H1 (cell line): ENCODE data around the gene ZNF263. TPM values are rescaled to one million over a fixed set of nuclear protein-coding genes. Genes with fewer than 3 reads are reported as not detected.

Experiments
- CTCF ChIA-PET: fragments of 300-600 bp; sonication (Branson Sonifier 250); formaldehyde crosslinking; loops from one replicate; lab custom pipeline; 2021; ENCODE audit not compliant: partially characterized antibody; lab: Charles Lee
- POLR2A ChIA-PET: fragments of 300-600 bp; sonication (Branson Sonifier 250); formaldehyde crosslinking; loops from one replicate; lab custom pipeline; 2021; ENCODE audit warnings: inconsistent platforms; ENCODE audit not compliant: partially characterized antibody; lab: Charles Lee
- DNase-seq, 2 experiments: peaks; one replicate each; pipeline versions ENCODE4 v3.0.0 to v3.0.0-alpha.2; 2010 to 2022; ENCODE audit warnings: low spot score in 2 of 2, low read depth in 1 of 2, mixed read lengths in 1 of 2
- FAIRE-seq: peaks from 2 replicates; lab custom pipeline; 2011; peaks lifted over from hg19 to GRCh38; lab: Jason Lieb, UNC
- H2AFZ ChIP-seq: 2 replicates; pipeline ENCODE4 v1.8.1; 2012; ENCODE audit warnings: low read length, inconsistent platforms
- H2AK5ac ChIP-seq: 2 replicates; pipeline ENCODE4 v1.6.1; 2013; ENCODE audit warnings: low read depth, low read length
- H2BK120ac ChIP-seq: replicated peaks from 2 replicates; pipeline ENCODE3; 2013; ENCODE audit warnings: low read depth, low read length, inconsistent platforms
- H2BK12ac ChIP-seq: 2 replicates; pipeline ENCODE4 v1.6.1; 2013; ENCODE audit warnings: low read depth, low read length
- H2BK15ac ChIP-seq: 2 replicates; pipeline ENCODE4 v1.6.1; 2013; ENCODE audit warnings: low read length
- H2BK20ac ChIP-seq: 2 replicates; pipeline ENCODE4 v1.6.1; 2013; ENCODE audit warnings: low read length
- H2BK5ac ChIP-seq: 2 replicates; pipeline ENCODE4 v1.6.1; 2013; ENCODE audit warnings: low read depth, low read length
- H3K14ac ChIP-seq: 2 replicates; pipeline ENCODE4 v1.6.1; 2013; ENCODE audit warnings: inconsistent platforms; ENCODE audit not compliant: insufficient read length
- H3K18ac ChIP-seq: 2 replicates; pipeline ENCODE4 v1.6.1; 2013; ENCODE audit warnings: low read length; ENCODE audit errors: extremely low read depth
- H3K23ac ChIP-seq: 2 replicates; pipeline ENCODE4 v1.6.1; 2013; ENCODE audit warnings: inconsistent platforms; ENCODE audit not compliant: insufficient read length
- H3K23me2 ChIP-seq: 2 replicates; pipeline ENCODE4 v1.6.1; 2013; ENCODE audit warnings: low read depth, low read length
- H3K27ac ChIP-seq: 2 replicates; pipeline ENCODE4 v1.6.1; 2011; ENCODE audit warnings: low read depth, low read length, inconsistent platforms
- H3K27me3 ChIP-seq, 4 experiments: replicated peaks in 1 of 4; 1 replicate in 1 of 4; 2 replicates in 3 of 4; pipeline versions ENCODE4 v1.6.1 to v1.8.1; 2011 to 2013; ENCODE audit warnings: low read length in 3 of 4, mild to moderate bottlenecking in 3 of 4, inconsistent platforms in 2 of 4, mixed read lengths in 2 of 4, moderate library complexity in 1 of 4; ENCODE audit not compliant: control insufficient read depth in 3 of 4, insufficient read depth in 3 of 4; ENCODE audit errors: extremely low read depth in 1 of 4
- H3K36me3 ChIP-seq, 4 experiments: 2 replicates each; pipeline versions ENCODE4 v1.6.1 to v1.8.1; 2011 to 2013; ENCODE audit warnings: mild to moderate bottlenecking in 4 of 4, low read length in 3 of 4, moderate library complexity in 2 of 4, control low read depth in 1 of 4, inconsistent platforms in 1 of 4; ENCODE audit not compliant: insufficient read depth in 4 of 4, control insufficient read depth in 2 of 4
- H3K4ac ChIP-seq: replicated peaks from 2 replicates; pipeline ENCODE3; 2013; ENCODE audit warnings: low read length, low read depth, mixed read lengths, inconsistent platforms; ENCODE audit not compliant: insufficient read length
- H3K4me1 ChIP-seq, 4 experiments: replicated peaks in 1 of 4; 1 replicate in 1 of 4; 2 replicates in 3 of 4; pipeline versions ENCODE4 v1.6.1 to v1.8.1; 2011 to 2013; ENCODE audit warnings: low read length in 3 of 4, inconsistent platforms in 2 of 4, mixed read lengths in 1 of 4; ENCODE audit not compliant: insufficient read depth in 4 of 4, control insufficient read depth in 3 of 4
- H3K4me2 ChIP-seq, 2 experiments: 2 replicates each; pipeline versions ENCODE4 v1.6.1 to v1.8.1; 2011 to 2013; ENCODE audit warnings: low read depth in 2 of 2, low read length in 2 of 2, control low read depth in 1 of 2, inconsistent platforms in 1 of 2, mild to moderate bottlenecking in 1 of 2; ENCODE audit not compliant: insufficient read depth in 1 of 2
- H3K4me3 ChIP-seq, 4 experiments: fragments of 200-600, 300-600 bp in 1 of 4; sonication (generic), shearing (Covaris generic), sonication (Bioruptor Twin) in 1 of 4; 2 replicates each; pipeline versions ENCODE4 v1.5.1 to v1.8.1; 2011 to 2016; ENCODE audit warnings: low read length in 4 of 4, low read depth in 3 of 4, control low read depth in 2 of 4, inconsistent platforms in 2 of 4, mild to moderate bottlenecking in 2 of 4, mixed read lengths in 1 of 4, moderate library complexity in 1 of 4; ENCODE audit not compliant: insufficient read depth in 2 of 4; ENCODE audit errors: extremely low read depth in 1 of 4
- H3K56ac ChIP-seq: replicated peaks from 2 replicates; pipeline ENCODE3; 2013; ENCODE audit warnings: low read depth, mild to moderate bottlenecking, mixed read lengths, low read length, inconsistent platforms; ENCODE audit not compliant: insufficient read length
- H3K79me1 ChIP-seq: 2 replicates; pipeline ENCODE4 v1.6.1; 2013; ENCODE audit warnings: low read depth, low read length, control low read depth
- H3K79me2 ChIP-seq, 2 experiments: 2 replicates each; pipeline versions ENCODE4 v1.6.1 to v1.8.1; 2012 to 2013; ENCODE audit warnings: low read length in 2 of 2, mild to moderate bottlenecking in 2 of 2, inconsistent platforms in 1 of 2; ENCODE audit not compliant: insufficient read depth in 2 of 2, control insufficient read depth in 1 of 2
- H3K9ac ChIP-seq, 4 experiments: replicated peaks in 1 of 4; 1 replicate in 1 of 4; 2 replicates in 3 of 4; pipeline versions ENCODE4 v1.6.1 to v1.8.1; 2011 to 2013; ENCODE audit warnings: low read depth in 3 of 4, low read length in 3 of 4, control low read depth in 2 of 4, mild to moderate bottlenecking in 2 of 4, moderate library complexity in 2 of 4, inconsistent platforms in 1 of 4; ENCODE audit errors: extremely low read depth in 1 of 4
- H3K9me3 ChIP-seq, 2 experiments: 2 replicates each; pipeline versions ENCODE4 v1.6.1 to v1.8.1; 2012 to 2013; ENCODE audit warnings: mild to moderate bottlenecking in 2 of 2, moderate library complexity in 2 of 2, control low read depth in 1 of 2, inconsistent platforms in 1 of 2, low read depth in 1 of 2, low read length in 1 of 2, mixed read lengths in 1 of 2; ENCODE audit not compliant: insufficient read depth in 2 of 2
- H4K20me1 ChIP-seq, 2 experiments: replicated peaks in 1 of 2; 2 replicates each; pipeline versions ENCODE3 to v1.8.1; 2011 to 2013; ENCODE audit warnings: inconsistent platforms in 2 of 2, low read length in 2 of 2, mild to moderate bottlenecking in 1 of 2; ENCODE audit not compliant: insufficient read depth in 2 of 2, control insufficient read depth in 1 of 2
- H4K5ac ChIP-seq: 2 replicates; pipeline ENCODE4 v1.6.1; 2013; ENCODE audit warnings: low read length, low read depth, mixed read lengths, inconsistent platforms; ENCODE audit not compliant: insufficient read length
- H4K8ac ChIP-seq: 2 replicates; pipeline ENCODE4 v1.8.0; 2013; ENCODE audit warnings: mild to moderate bottlenecking, moderate library complexity, low read length, inconsistent platforms; ENCODE audit not compliant: insufficient read depth; ENCODE audit errors: extremely low read depth
- H4K91ac ChIP-seq: replicated peaks from 2 replicates; pipeline ENCODE3; 2013; ENCODE audit warnings: low read length, mixed read lengths, inconsistent platforms; ENCODE audit not compliant: insufficient read length
- ATF3 ChIP-seq: IDR thresholded peaks from 2 replicates; pipeline ENCODE4 v1.6.1; 2011; ENCODE audit warnings: low read depth, mild to moderate bottlenecking, low read length; ENCODE audit not compliant: insufficient read depth
- NRF1 ChIP-seq: IDR thresholded peaks from 2 replicates; pipeline ENCODE4 v1.6.1; 2011; ENCODE audit warnings: mild to moderate bottlenecking, low read depth, low read length, improper control_type of control experiment
- WGBS, 2 experiments: shearing (Covaris generic) in 1 of 2; methylation state at CpG; one replicate each; pipeline versions ENCODE4 v1.1.6 to v1.1.7; 2013 to 2015; ENCODE audit warnings: low lambda C conversion rate in 2 of 2, mixed read lengths in 2 of 2, inconsistent platforms in 1 of 2, low coverage in 1 of 2, missing lambda C conversion rate in 1 of 2; ENCODE audit not compliant: insufficient replicate concordance in 2 of 2, insufficient coverage in 1 of 2, insufficient read length in 1 of 2; ENCODE audit errors: extremely low coverage in 1 of 2, missing lambda C conversion rate in 1 of 2; 5-methylcytosine and 5-hydroxymethylcytosine counted together
- polyA plus RNA-seq, 7 experiments: library from polyadenylated mRNA; depleted of rRNA in 3 of 7; stranded (reverse) in 5 of 7; unstranded in 2 of 7; fragments of >200 nt in 5 of 7; fragments of 200-250 nt in 2 of 7; gene quantifications; 1 replicate in 5 of 7; 2 replicates in 1 of 7; 4 replicates in 1 of 7; pipeline versions ENCODE4 v1.2.1 to v1.2.3, GENCODE V29; 2011 to 2013; ENCODE audit warnings: missing spikeins in 2 of 7, mixed read lengths in 2 of 7
- total RNA-seq: library from RNA; stranded (reverse); fragmentation: NEBNext Ultra II Directional; extraction: Animal tissue kit (Norgen Biotek cat#: 25700); gene quantifications from 2 replicates; pipeline ENCODE4 v1.2.1, GENCODE V29; 2021
- TF ChIP-seq, protein P1 (sequence below): IDR thresholded peaks from 2 replicates; pipeline ENCODE4 v1.6.1; 2012; ENCODE audit warnings: inconsistent platforms

ZNF263 gene
- total and polyA plus RNA-seq, 2 of the 8 experiments (the other 6 are each of a cell fraction or from before 2014, with no cell fraction given): 9.2 to 26.7 TPM

DNA sequence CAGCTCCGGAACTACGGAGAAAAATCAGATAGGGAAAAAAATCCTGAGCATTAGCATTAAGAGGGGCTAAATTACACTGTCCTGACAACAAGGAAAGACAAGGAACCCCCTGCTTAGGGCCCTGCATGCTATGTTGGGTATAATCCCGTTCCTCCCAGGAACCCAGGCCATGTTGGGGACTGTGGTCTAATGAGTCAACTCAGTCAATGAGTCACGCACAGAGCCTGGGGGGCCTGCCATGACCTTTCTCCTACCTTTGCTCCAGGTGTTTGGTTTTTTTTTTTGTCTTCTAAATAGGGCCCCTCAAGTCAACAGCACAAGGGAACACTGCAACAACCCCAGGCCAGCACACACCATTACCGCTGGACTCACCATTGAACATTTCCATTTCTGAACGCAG is 39.4 kb upstream of the ZNF263 start:
- H2AK5ac ChIP-seq: no peak overlapping the region
- H3K4me2 ChIP-seq: no peak overlapping the region
- no peak overlapping the region for H2BK20ac ChIP-seq
- H4K91ac ChIP-seq: no peak overlapping the region
- no peak overlapping the region for H4K8ac ChIP-seq
- H3K27ac ChIP-seq: no peak overlapping the region
- H2BK15ac ChIP-seq: no peak overlapping the region
- no peaks in the 10 kb centered on the region for H3K36me3 ChIP-seq
- H2BK120ac ChIP-seq: no peak overlapping the region
- FAIRE-seq: no peak
- ChIA-PET CTCF (interaction anchor here (1.0 kb wide), 1 partner anchor 21 kb away, joined by 3 read pairs; no protein-coding TSS in a partner anchor), POLR2A (interaction anchor here (0.6 kb wide), 1 partner anchor 115 kb away, joined by 3 read pairs; no protein-coding TSS in a partner anchor)
- no peak for DNase-seq
- no peak overlapping the region for H3K23ac ChIP-seq
- H3K14ac ChIP-seq: no peak overlapping the region
- no peaks in the 10 kb centered on the region for H3K79me1 ChIP-seq
- H2BK5ac ChIP-seq: no peak overlapping the region
- H3K23me2 ChIP-seq: no peaks in the 10 kb centered on the region
- peaks cover 29 to 39% of the 10 kb centered on the region in 2 experiments; a peak in 3 of 4 replicates for H3K9me3 ChIP-seq
- H4K5ac ChIP-seq: no peak overlapping the region
- H4K20me1 ChIP-seq: no peaks in the 10 kb centered on the region
- no peak overlapping the region for H3K4me3 ChIP-seq
- H2BK12ac ChIP-seq: no peak overlapping the region
- no peak overlapping the region for H3K9ac ChIP-seq
- WGBS, 2 experiments: 75% methylated on average over 6 of the region's 6 CpGs; no CpG with 5 or more reads in 1 of the 2 experiments
- H3K4me1 ChIP-seq: no peaks in the 10 kb centered on the region
- no peaks in the 10 kb centered on the region for H3K27me3 ChIP-seq
- no peak overlapping the region for H2AFZ ChIP-seq
- no peak overlapping the region for H3K18ac ChIP-seq
- no peaks in the 10 kb centered on the region for H3K79me2 ChIP-seq
- H3K4ac ChIP-seq: no peak overlapping the region
- H3K56ac ChIP-seq: no peak overlapping the region
- TF ChIP-seq ATF3: no peak
- TF ChIP-seq, protein P1, sequence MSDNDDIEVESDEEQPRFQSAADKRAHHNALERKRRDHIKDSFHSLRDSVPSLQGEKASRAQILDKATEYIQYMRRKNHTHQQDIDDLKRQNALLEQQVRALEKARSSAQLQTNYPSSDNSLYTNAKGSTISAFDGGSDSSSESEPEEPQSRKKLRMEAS: no peak
- TF ChIP-seq NRF1: no peak
